HL-60/S4 (cell line): ENCODE measurements around the gene DIPK1C.
"Not testable (repeated sequence)": the region's sequence is repeated elsewhere in the genome, so short reads cannot be mapped to it uniquely, and the experiment has no call there.

ENCODE experiments used
- in situ Hi-C: fragments of 300-500 bp; cut with MboI; formaldehyde crosslinking; loops from 2 replicates; pipeline ENCODE4 v1.14.3; 2022; ENCODE audit warnings: low sequenced_read_pairs

DIPK1C gene

GRCh38 chr18:74457043-74457724 is at the start of gene DIPK1C:
Gene DIPK1C, minus strand, starts transcription at chr18:74457308. Its CDS starts 49 bp downstream, at chr18:74457259.
- in situ Hi-C loops: no loop called here

GRCh38 chr18:74506448-74507084 is 49.5 kb upstream of the DIPK1C start:
- in situ Hi-C loops: no loop called here

DNA sequence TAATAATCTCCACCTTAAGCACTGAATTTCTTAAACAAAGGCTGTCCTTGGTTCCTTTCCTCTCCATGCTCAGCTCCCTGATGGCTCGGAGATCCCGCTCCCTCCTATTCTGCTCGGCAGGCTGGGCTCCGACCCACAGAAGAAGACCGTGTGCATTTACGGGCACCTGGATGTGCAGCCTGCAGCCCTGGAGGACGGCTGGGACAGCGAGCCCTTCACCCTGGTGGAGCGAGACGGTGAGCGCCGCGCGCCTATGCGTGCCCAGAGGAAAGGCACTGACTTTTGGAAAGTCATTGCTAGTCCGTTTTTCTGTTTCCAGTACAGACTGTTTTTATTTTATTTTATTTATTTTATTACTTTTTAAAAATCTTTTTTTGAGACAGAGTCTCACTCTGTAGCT is 48.7 kb upstream of the DIPK1C start:
- in situ Hi-C loops: no loop called here

- in situ Hi-C loops: no loop called here
Measured at GRCh38 chr18:74503137-74503536, 46.0 kb upstream of the DIPK1C start.

DNA sequence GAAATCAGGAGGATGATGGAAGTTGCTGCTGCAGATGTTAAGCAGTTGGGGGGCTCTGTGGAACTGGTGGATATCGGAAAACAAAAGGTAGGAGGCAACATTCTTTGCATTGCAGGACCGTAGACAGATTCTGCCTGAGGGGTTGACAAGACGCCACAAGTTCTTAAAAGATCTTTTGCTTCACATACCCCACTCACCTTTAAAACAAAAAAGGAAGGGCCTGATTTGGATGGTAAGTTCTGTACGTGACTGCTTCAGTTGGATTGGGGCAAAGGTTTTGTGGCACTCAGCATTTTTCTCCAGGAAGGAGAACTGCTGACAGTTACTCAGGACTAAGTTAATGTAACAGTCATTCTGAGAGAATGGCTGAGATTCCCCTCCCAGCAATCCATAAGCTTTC is 44.3 kb upstream of the DIPK1C start:
- in situ Hi-C loops: no loop called here

- in situ Hi-C loops: not testable (repeated sequence)
Measured at GRCh38 chr18:74500774-74501173, 43.7 kb upstream of the DIPK1C start.

DNA sequence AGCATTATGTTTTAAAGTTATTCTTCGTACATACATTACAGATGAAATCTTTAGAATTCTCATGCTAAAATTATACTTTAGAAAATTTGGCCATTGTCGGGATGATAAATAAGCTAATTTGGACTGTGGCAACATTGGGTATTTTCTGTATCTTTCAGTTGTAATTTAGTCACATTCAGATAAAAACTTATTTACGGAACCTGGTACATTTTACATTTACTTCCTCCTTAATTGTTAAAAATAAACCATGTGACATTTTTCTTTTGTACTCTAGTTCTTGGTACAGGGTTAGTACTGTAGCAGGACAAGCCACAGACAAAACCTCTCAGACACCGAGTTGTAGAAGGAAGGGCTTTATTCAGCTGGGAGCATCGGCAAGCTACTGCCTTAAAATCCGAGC is 43.3 kb upstream of the DIPK1C start:
- in situ Hi-C loops: no loop called here

GRCh38 chr18:74499633-74500032 is 42.5 kb upstream of the DIPK1C start:
- in situ Hi-C loops: no loop called here

- in situ Hi-C loops: no loop called here
Measured at GRCh38 chr18:74498712-74499627, 41.9 kb upstream of the DIPK1C start.

GRCh38 chr18:74497778-74498177 is 40.7 kb upstream of the DIPK1C start:
- in situ Hi-C loops: no loop called here

DNA sequence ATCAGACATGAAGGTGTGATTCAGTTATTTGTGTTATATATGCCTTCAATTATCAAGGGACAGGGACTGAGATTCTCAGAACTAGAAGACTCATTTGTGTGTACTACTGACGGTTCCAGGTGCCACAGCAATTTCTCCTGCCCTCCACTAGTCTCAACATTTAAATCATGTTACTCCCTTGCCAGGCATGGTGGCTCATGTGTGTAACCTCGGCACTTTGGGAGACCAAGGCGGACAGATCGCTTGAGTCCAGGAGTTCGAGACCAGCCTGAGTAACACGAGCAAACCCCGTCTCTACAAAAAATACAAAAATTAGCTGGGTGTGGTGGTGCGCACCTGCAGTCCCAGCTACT is 40.2 kb upstream of the DIPK1C start:
- in situ Hi-C loops: no loop called here

DNA sequence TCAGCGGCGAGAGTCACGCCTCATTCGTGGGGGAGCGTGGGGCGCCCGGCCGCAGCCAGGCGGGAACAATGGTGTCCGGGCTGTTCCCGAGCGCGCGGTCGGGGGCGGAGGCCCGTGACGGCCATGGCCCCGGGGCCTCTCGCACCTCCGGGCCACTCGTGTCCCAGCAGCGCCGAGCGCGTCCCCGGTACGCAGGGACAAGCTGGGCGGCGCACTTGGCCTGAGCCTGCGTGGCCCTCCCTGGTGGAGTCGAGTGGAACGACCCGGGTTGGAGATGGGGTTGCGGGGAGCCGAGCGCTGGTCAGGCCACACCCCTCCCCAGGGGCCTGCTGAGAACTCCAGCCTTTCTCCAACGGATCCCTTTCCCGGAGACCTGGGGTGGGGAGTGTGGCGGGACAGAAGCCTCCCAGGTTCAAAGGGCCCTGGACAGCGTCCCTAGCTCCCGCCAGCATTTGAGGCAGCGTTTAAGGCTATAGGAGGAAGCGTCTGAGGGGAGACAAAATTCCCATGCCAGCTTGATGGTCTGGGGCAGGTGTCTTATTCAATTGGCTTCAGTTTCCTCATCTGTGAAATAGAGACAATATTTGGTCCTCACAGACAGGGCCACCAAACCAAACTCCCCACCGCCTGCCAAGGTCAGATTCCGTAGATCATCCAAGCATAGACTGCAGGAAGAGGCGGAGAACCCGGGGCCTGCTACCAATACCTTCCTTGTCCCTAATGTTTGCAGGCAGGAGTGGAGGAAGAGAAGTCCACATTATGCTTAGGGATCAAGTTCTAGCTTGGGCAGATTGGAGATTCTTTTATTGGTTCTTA is 39.6 kb upstream of the DIPK1C start:
- in situ Hi-C loops: no loop called here

- in situ Hi-C loops: no loop called here
Measured at GRCh38 chr18:74495581-74496507, 38.7 kb upstream of the DIPK1C start, which contains the start of gene CNDP2. Gene CNDP2, plus strand, starts transcription at chr18:74496363. Its CDS starts 3,611 bp downstream, at chr18:74499974.

DNA sequence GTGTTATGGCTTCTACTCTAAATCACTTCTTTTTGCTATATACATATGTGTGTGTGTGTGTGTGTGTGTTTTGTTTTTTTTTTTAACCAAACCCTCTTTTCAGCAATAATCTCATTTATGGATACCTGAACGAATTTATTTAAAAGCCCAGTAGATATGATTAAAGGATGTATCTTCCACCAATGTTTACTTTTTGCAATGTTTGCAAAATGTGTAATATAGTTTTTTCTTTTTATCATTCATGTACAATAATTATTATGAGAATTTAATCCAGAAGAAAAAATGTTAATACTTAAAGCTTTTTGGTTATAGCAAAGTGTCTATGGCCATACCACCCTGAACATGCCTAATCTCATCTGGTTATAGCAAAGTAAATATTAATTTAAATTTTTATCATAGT is 37.4 kb upstream of the DIPK1C start:
- in situ Hi-C loops: no loop called here

DNA sequence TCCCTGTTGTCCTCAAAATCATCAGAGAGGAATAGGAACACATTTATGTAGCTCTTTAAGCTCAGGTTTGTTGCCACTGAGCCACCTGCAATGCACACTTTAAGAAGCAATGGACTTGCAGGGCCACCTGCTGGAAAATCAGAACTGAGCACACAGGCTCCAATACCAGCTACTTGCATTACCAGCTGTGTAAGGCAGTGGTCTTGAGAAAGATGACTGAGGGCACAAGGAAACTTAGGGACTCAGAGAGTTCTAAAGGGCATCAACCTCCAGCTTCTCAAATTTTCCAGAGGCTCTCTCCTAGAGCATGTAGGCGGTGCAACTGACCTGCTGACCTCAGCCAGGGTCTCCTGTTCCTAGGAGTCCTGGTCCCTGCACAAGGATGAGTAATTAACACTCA is 36.6 kb upstream of the DIPK1C start:
- in situ Hi-C loops: no loop called here

- in situ Hi-C loops: no loop called here
Measured at GRCh38 chr18:74492259-74492658, 35.2 kb upstream of the DIPK1C start.

DNA sequence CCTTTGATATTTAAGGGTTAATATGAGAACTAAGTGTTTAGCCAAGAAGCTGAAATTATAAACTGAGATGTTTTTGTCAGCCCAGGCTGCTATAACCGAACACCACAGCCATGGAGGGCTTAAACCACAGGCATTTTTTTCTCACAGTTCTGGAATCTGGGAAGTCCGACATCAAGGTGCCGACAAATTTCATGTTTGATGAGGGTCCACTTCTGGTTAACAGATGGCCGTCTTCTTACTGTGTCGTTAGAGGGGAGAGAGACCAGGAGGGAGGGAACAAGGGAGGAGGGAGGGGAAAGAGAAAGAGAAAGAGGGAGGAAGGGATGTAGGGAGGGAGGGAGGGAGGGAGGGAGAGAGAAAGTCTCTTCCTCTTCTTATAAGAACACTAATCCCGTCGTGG is 32.6 kb upstream of the DIPK1C start:
- in situ Hi-C loops: no loop called here

DNA sequence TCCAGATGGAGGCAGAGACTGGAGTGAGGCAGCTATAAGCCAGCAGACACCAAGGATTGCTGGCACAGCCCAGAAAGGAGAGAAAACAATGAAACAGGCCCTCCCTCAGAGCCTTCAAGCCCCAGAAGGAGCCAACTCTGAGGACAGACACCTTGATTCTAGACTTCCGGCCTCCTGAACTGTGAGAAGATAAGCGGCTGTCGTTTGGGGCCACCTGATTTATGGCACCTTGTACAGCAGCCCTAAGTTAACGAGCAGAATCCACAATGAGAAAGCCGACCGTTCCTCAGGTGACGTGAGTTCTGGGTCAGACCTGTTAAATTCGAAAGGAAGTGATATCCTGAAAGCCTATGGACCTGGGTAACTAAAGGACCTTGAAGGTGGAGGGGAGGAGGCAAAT is 31.8 kb upstream of the DIPK1C start:
- in situ Hi-C loops: no loop called here

DNA sequence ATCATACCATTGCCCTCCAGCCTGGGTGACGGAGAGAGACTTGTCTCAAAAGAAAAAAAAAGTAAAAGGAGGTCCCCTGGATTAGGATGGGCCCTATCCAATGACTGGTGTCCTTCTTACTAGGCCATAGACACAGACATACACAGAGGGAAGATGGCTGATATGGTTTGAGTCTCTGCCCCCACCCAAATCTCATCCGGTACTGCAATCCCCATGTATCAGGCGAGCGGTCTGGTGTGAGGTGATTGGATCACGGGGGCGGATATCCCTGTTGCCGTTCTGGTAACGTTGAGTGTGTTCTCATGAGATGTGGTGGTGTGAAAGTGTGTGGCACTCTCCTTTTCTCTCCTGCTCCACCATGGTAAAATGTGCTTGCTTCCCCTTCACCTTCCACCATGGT is 31.2 kb upstream of the DIPK1C start:
- in situ Hi-C loops: no loop called here
